NOMO-1 treated with dmso at 0.1 percent for 144 hours (cell line): ENCODE measurements around the gene FLNB.
"Not testable (repeated sequence)": the region's sequence is repeated elsewhere in the genome, so short reads cannot be mapped to it uniquely, and the experiment has no call there.

Source experiments
- DNase-seq: peaks from one replicate; lab custom pipeline; 2025; ENCODE audit not compliant: unreplicated experiment; lab: John Stamatoyannopoulos, UW

The FLNB gene

DNA sequence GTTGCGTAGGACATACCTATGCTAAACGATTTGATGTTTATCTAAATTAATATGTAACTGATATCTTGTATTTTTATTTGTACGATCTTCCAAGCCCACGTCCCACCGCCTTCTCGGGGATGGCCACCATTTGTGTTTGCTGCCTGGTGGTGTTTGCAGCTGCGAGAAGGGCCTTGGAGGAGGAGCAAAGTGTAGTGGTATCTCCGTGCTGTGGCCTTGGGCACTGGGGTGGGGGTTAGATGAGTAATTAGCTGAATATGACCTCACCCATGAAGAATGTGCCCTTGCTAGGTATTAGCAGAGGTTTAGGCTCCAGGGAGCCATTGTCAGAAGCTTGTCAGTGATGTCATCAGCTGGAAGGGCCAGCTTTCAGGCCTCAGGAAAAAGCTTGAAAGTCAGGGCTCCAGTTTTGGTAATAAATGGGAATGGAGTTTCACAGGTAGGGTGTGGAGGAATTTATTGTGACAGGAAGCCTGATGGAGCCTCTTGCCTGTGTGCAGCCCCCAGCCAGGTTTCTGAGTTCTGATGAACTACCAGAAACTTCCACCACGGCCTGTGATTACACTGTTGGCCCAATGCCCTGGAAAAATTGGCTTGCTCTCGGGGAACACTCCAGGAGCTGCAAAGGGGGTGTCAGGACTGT is 41.0 kb downstream of the FLNB start:
- DNase-seq, result no peak

DNA sequence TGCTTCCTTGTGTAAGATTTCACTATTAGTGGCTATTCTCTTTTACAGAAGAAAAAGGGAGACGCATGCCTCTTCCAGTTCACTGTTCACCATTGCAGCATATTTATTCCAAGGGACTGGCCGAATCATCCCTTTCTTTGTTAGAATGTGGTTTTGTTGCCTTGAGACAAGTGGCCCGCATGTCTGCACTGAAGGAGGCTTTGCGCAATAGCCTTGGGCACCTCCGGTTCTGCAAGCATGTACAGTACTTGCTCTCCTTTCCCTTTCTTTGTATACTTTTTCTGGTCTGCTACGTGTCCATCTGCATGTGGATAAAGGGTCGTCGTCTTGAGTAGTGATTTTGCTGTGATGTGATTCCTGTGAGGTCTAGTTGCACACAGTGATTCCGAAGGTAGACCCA is 43.0 kb downstream of the FLNB start:
- peak; percentile 56 for DNase-seq

DNA sequence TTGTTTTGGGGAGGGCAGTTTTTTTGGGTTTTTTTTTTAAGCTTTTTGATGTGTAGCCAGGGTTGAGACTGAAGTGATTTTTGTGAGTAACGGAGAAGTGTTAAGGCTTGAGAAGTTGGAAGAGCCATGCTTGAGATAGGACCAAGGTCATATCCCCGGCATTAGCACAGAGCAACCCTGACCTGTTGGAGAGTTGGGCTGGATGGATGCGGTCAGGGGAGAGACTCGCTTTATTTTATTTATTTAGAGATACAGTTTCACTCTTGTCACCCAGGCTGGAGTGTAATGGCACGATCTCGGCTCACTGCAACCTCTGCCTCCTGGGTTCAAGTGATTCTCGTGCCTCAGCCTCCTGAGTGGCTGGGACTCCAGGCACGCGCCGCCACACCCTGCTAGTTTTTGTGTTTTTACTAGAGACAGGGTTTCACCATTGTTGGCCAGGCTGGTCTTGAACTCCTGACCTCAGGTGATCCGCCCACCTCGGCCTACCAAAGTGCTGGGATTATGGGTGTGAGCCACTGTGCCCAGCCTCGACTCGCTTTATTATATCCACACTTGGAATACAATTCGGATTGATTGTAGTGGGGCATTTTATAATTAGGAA is 43.5 kb downstream of the FLNB start:
- DNase-seq, result not testable (repeated sequence)

DNA sequence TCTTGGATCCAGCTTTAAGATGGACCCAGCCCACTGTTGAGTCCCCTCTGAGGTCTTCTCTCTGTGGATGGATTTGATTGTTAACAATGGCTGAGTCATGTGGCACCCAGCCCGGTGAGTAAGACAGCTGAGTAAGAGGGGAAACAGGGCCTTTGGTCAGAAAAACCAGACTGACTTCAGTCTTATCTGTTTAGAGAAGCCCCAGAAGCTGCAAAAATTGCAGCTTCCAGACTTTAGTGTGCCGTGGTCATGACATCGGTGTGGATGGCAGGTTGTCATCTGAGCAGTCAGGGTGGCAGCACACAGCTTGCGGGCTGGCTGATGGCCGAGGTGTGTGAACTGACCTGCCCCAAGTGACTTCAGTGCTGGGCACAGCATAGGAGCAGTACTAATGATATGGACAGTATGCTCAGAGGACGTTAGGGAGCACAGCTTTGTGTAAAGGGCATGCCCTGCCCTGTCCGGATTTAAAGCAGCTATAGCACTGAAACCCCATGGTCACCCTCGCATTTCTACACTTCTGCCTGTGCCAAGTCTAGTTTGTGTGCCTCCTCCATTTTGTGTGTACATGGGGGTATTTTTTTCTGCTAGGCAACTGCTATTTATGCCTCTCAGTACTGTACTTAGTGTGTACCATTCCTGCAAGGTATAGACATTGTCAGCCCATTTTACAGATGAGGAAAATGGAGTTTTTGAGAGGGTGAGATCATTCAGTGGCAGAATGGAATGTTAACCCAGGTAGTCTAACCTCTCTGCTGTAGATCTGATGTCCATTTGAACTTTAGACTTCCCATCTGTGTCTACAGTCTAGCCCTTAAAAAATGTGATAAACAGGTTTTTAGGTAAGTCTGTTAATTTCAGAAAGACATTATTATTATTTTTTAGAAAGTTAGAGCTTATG is 44.4 kb downstream of the FLNB start:
- peak; percentile 8 for DNase-seq

DNA sequence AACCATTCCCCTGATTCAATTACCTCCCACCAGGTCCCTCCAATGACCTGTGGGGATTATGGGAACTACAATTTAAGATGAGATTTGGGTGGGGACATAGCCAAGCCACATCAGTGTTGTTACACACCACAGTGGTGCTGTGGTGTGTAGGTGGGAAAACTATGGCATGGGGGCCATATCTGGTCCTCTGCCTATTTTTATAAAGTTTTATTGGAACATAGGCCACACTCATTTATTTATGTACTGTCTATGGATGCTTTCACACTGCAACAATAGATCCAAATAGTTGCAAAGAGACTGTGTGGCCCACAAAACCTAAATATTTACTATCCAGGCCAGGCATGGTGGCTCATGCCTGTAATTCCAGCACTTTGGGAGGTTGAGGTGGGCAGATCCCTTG is 46.4 kb downstream of the FLNB start:
- no peak for DNase-seq

DNA sequence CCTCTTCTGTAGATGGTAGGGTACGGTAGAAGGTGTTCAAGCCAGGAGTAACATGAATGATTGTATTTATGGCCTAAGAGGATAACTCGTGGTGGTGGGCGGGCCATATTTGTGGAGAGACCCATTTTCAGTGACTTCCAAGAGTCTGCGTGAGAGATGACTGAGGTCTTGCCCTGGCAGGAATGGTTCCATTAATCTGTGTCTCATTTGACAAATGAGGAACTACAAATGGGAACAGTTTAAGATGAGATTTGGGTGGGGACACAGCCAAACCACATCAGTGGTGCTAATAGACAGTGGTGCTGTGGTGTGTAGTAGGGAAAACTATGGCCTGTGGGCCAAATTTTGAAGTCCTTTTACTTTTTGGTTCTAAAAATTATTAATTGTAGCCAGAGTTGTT is 47.1 kb downstream of the FLNB start:
- no peak for DNase-seq

DNA sequence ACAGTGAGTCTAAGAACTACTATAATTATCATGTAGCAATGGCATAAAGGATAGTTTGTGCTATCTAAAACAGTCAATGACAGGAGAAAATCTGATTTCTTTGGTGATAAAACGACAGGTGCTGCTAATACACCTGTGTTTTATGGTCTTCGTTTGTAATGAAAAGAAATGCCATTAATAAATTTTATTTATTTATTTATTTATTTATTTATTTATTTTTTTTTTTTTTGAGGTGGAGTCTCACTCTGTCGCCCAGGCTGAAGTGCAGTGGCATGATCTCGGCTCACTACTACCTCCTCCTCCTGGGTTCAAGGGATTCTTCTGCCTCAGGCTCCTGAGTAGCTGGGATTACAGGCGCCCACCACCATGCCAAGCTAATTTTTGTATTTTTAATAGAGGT is 47.7 kb downstream of the FLNB start:
- not testable (repeated sequence) for DNase-seq

DNA sequence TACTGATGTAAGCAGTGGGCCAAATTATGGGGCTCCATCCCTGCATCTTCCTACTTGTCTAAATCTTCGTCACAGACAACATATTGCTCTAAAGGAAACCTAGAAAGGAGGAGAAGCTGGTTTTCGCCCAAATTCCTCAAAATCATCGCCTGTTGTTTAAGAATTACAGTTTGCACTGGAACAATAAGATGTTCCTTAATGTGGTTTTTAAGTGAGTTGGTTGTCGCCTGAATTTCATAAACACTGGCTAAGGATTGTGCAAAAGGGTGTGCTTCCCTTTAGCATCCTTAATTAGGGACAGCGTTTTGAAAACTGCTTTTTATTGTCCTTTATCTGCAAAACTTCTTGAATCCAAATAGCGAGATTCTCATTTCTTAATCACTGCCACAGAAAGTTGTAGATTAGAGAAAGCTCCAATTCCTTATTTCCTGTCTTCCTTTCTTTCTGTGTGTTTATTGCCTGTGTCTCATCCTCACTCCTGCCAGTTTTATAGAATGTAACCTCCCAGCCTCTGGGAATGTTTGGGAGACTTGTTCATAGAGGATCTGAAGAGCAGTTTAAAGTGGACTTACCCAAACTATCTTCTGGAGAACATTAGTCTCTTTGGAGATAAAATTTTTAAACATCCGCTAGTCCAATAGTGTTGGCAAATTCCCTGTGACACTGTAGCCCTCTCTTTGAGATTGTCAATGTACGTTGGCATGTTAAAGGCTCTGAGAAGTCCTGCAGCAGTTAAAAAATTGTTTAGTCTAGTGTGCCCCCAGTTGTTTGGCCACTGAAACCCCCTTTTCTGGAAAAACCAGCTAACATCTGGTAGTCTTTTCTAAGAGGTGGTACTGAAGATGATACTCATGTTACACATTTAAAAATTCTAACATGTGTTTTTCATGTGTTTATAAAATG is 50.4 kb downstream of the FLNB start:
- no peak for DNase-seq

DNA sequence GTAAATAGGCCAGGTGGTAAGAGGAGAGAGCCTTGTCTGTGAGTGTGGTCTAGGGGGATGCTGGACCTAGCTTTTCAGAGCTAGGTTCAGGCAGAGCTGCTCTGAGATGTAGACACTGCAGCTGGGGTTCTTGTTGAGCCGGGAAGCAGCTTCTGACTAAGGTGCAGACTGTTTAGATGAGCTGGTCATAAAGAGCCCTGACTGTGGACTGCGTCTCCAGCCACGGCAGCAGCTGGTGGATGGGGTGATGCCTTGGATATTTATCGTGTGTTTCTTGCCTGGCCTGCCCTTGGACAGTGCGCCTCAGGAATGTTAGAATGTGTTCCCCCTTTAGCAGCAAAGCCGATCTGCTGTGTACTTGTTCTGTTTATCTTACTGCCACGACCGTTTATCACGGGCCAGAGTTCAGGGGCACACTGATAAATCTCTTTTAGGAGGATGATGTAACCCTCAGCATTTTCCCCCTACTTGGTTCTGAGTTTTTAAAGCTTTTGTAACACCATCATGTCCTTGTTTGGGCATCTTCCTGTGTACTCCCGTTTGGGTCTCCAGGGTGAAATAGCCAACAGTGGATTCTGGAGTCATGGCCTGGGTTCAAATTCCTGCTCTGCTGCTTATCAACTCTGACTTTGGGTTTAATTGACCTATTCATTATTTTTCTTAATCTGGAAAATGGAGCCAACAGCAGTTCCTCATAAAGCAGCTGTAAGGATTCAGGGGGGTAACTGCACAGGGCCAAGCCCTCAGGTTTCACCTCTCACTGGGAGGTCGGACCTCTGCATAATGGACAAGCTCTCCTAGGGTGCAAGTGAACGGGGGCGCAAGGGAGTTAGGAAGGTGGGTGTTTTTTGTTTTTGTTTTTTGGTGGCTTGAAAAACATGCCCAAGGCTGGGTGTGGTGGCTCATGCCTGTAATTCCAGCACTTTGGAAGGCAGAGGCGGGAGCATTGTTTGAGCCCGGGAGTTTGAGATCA is 51.4 kb downstream of the FLNB start:
- peak; percentile 57 for DNase-seq

DNA sequence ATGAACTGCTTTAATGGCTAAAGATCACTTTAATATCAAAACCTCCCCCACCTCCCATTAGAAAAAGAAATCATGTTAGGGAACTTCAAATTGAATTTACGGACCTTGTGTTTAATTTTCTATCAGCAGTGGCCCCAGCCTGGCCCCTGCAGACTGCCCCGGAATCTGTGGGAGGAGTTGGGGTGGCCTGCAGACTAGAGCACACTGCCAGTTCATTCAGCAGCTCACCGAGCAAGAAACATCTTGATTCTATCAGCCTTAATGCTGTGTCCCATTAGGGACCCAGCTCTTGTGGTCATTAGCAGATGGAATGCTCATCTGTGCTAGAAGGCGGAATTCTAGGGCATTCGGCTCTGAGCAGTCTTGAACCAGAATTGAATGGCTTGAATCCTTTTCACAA is 54.2 kb downstream of the FLNB start:
- DNase-seq, result no peak

DNA sequence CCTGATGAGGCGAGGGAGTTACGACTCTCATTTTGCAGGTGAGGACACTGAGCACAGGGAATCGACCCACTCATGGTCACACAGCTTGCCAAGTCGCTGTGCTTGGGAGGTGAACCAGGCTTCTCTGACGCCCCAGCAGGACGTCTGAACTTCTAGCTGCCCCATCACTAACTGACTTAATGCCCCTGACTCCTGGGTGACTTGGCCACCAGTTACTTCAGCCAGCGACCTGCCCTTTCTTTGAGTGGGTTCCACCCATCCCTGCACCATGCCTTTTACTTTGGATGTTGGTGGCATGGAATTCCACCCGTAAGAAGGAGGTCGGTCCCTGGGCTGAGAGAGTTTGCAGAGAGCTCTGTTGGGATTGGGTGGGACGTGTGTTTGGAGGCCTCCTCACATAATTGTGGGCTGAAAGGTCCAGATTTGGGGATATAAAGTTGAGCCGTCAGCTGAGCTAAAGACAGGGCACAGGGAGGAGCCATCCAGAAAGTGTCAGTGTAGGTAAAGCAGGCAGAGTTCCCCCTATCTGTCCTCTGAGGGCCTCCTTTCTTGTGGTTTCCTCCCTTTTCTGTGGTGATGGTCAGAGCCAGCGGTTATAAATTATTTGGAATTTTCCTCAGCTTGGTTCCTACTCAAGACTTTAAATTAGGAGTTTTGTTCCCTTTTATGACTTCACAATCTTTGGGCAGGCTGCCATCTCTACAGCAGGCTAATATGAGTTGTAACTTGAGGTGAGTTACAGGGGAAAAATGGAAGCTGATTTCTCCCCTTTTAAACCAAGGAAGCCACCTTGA is 55.0 kb downstream of the FLNB start:
- peak; percentile 8 for DNase-seq

DNA sequence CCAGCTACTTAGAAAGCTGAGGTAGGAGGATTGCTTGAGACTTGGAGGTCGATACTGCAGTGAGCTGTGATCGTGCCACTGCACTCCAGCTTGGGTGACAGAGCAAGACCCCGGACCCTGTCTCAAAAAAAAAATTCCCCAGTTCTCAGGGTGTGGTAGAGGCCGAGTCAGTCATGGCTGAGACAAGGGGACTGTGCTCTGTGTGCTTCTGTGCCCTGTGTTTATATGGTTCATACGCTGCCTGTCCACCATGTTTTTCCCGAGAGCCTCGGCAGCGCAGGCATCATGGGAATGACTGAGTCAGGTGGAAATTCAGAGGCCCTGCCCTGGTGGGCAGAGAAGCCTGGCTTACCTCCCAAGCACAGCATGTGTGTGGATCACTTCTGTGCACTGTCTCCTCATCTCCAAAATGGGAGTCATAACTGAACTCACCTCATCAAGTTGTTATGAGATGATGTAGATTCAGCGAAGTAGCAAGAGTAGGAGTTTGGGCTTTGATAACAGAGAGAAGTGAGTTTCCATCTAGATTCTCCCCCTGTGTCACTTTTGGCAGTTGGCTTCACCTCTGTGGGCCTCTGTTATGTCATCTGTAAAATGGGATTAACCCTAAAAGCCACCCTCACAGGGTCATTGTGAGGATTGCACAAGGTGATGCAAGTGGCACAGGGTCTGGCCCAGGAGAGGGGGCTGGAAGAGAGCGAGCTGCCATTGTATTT is 56.9 kb downstream of the FLNB start:
- DNase-seq, result no peak

DNA sequence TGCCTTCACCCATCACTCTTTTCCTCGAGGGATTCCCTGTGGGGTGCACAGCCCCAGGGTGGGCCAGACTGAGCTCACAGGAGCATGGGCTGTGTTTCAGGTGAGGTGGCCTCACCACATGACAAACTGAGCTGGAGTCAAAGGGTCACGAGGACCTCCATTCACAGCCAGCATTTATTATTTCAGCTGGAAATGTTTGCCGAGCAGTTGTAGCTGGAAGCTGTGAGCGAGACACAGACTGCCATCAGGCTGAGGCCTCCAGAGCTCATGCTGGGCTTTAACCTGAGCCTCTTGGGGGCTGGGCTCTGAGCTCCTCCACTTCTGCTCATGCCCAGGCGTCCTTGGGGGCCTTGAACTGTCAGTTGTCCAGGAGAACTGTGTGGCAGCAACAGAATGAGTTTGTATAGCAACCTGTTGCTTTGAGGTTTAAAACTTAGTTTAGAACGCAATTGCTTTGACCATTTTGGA is 57.5 kb downstream of the FLNB start:
- DNase-seq, result no peak

DNA sequence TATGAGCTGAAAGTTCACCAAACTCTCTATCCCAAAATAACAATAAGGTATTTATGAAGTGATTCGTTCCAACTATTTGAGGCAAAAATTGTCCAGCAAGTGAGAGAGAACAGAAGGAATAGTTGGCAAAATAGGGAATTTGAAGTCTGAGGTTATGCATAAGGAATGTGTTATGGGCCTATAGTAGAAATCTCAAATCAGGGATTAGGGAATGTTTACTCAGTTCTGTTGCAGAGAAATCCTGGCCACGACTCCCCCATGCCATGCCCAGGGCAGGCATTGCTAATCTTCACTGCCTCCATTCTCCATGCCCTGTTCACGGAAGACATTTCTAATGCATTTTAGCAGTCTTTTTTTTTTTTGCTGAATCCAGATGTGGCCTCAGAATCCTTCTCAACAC is 58.6 kb downstream of the FLNB start:
- DNase-seq, result no peak

DNA sequence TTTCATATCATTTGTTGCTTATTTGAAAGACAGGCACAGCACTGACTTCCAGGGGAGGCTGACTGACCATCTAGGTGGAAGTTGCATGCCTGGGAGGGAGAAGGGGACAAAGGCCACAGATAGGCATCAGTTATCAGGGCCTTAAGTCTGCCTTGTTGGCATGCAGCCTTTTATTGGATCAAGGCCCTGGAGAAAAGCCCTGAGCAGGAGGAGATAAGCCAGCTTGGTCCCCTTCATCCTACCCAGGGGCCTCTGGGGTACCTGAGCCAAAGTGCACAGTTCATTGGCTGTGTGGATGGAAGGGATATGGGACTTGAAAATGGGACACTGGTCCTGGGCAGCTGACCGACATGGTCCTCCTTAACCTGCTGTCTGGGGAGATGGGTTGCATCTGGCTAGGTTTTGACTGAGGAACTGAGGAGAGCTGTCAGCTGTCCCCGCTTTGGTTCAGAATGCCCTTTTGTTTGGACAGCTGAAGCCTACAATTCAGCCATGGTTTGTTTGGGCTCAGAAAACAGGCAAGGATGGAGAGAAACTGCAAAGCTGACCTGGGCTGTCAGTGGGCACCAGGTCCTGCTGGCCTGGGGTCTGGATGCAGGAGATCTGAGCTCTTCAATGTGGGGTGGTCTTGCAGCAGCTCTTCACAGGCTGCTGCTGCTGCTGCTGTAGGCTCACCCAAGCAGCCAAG is 60.0 kb downstream of the FLNB start:
- DNase-seq, result no peak

DNA sequence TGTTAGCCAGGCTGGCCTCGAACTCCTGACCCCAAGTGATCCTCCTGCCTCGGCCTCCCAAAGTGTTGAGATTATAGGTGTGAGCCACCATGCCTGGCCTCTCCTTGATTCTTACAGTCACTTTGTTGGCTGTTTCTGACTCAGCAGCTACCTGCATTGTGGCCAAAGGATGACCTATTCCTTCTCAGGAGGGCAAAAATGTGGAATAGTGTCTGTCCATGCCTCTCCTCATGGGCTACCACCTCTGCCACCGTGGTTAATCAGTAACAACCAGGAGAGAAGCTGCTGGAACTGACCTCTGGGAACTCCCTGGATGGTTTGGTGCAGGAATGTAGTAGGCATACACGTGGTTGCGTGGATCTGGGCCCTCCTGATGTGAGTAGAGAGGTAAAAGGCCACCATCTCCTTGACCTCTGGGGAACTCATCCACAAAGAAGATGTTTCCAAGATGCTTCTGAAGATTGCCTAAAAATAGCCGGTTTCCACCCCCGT is 63.3 kb downstream of the FLNB start:
- no peak for DNase-seq

DNA sequence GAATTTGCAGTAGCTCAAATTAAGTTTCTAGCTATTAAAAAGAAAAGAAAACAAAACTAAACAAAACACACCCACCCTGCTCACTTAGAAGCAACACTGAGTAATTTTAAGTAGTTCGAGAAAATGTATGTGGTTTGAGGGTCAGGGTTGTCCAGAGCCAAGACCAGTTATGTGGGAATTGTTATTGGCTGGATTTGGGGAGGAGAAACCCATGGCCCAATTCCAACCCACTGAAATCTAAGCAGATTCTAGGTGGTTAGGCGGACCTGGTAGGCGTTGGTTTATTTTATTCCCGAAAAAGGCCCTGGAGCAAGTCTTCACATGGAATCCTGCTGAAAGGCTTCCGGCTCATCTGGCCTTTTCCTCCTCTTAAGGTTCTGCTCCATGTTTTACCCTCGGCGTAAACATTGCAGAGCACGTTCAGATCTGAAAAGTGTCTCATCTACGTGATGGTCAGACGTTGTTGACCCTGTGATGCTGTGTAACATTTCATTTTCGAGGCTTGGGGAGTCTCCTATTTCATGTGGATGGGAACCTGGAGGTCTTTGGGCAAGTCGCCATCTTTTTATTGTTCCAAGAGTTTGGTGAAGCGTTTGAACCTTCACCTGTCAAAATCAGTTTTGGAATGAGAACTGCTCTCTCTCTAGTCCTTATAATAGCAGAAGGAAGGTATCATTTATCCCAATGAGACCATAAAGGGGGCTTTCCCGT is 64.0 kb downstream of the FLNB start:
- no peak for DNase-seq
